T-helper 1 cell treated with Interleukin-12 subunit alpha and Interleukin-12 subunit beta and Interleukin-4 antibody, amounts not matched to agents 30 ng/mL and 1 ng/mL, for 36 hours (primary cell): Measurements from ENCODE around the gene RAB11FIP4. TPM values are rescaled to one million over a fixed set of nuclear protein-coding genes. Genes with fewer than 3 reads are reported as not detected.

Experiments used
- intact Hi-C: fragments of 100-400 bp; cut with micrococcal nuclease; formaldehyde crosslinking; loops from one replicate; pipeline ENCODE4 v1.15.1; 2024
- total RNA-seq: library from RNA; stranded (reverse); gene quantifications from 2 replicates; pipeline ENCODE4 v1.2.3, GENCODE V29; 2022

The RAB11FIP4 gene
- total RNA-seq, 1 donor from 2014 or later = 34.3 TPM

- intact Hi-C loops = no loop called here
Observed at GRCh38 chr17:31457391-31458234, 66.1 kb downstream of the RAB11FIP4 start.

- intact Hi-C loops = no loop called here
Observed at GRCh38 chr17:31458829-31459228, 67.4 kb downstream of the RAB11FIP4 start.

- intact Hi-C loops = no loop called here
Observed at GRCh38 chr17:31459716-31460115, 68.2 kb downstream of the RAB11FIP4 start.

- intact Hi-C loops = no loop called here
Observed at GRCh38 chr17:31460226-31460721, 68.8 kb downstream of the RAB11FIP4 start.

GRCh38 chr17:31461227-31461810 lies 69.8 kb downstream of the RAB11FIP4 start:
- intact Hi-C loops = no loop called here

GRCh38 chr17:31462261-31462660 lies 70.8 kb downstream of the RAB11FIP4 start:
- intact Hi-C loops = no loop called here

- intact Hi-C loops = no loop called here
Observed at GRCh38 chr17:31466096-31466760, 74.8 kb downstream of the RAB11FIP4 start.

- intact Hi-C loops = no loop called here
Observed at GRCh38 chr17:31467502-31468256, 76.2 kb downstream of the RAB11FIP4 start.

GRCh38 chr17:31469959-31470358 lies 78.5 kb downstream of the RAB11FIP4 start:
- intact Hi-C loops = no loop called here

GRCh38 chr17:31470592-31470991 lies 79.1 kb downstream of the RAB11FIP4 start:
- intact Hi-C loops = no loop called here

GRCh38 chr17:31472137-31472536 lies 80.7 kb downstream of the RAB11FIP4 start:
- intact Hi-C loops = no loop called here

GRCh38 chr17:31475378-31476162 lies 84.1 kb downstream of the RAB11FIP4 start:
- intact Hi-C loops = no loop called here

- intact Hi-C loops = no loop called here
Observed at GRCh38 chr17:31476525-31477416, 85.3 kb downstream of the RAB11FIP4 start.

GRCh38 chr17:31477417-31478055 lies 86.1 kb downstream of the RAB11FIP4 start:
- intact Hi-C loops = no loop called here

GRCh38 chr17:31479062-31479408 lies 87.6 kb downstream of the RAB11FIP4 start:
- intact Hi-C loops = no loop called here

- intact Hi-C loops = no loop called here
Observed at GRCh38 chr17:31479524-31479923, 88.0 kb downstream of the RAB11FIP4 start.

GRCh38 chr17:31480067-31480466 lies 88.6 kb downstream of the RAB11FIP4 start:
- intact Hi-C loops = no loop called here

GRCh38 chr17:31480904-31481782 lies 89.7 kb downstream of the RAB11FIP4 start:
- intact Hi-C loops = no loop called here
